Tibial artery (tissue), 4 donors: ENCODE data around the gene OBSCN.

Experiments used
- DNase-seq, 2 donors: peaks; one replicate each; pipeline ENCODE4 v3.0.0-alpha.2; 2019
- H3K27ac ChIP-seq, 2 donors: fragments of 200-600 bp; sonication (generic) in 1 of 2; 1 replicate in 1 of 2; 2 replicates in 1 of 2; pipeline ENCODE4 v1.5.1; 2018 to 2019; ENCODE audit warnings: mild to moderate bottlenecking in 1 of 2
- H3K27me3 ChIP-seq, 2 donors: fragments of 200-600 bp; sonication (generic) in 1 of 2; one replicate each; pipeline versions ENCODE4 v1.5.1 to v1.6.0; 2016 to 2019
- H3K36me3 ChIP-seq, 3 donors: fragments of 200-600 bp; sonication (generic) in 2 of 3; one replicate each; pipeline ENCODE4 v1.5.1; 2016 to 2019; ENCODE audit warnings: mild to moderate bottlenecking in 2 of 3
- H3K4me1 ChIP-seq, 4 donors: fragments of 200-600 bp; sonication (generic) in 2 of 4; 1 replicate in 3 of 4; 2 replicates in 1 of 4; pipeline ENCODE4 v1.5.1; 2016 to 2019
- H3K4me3 ChIP-seq, 2 donors: fragments of 200-600 bp; sonication (generic) in 1 of 2; 1 replicate in 1 of 2; 2 replicates in 1 of 2; pipeline ENCODE4 v1.5.1; 2018 to 2019; ENCODE audit warnings: mild to moderate bottlenecking in 2 of 2
- H3K9me3 ChIP-seq, 3 donors: fragments of 200-600 bp; sonication (generic) in 1 of 3; one replicate each; pipeline ENCODE4 v1.5.1; 2016 to 2019
- CTCF ChIP-seq, 2 experiments: fragments of 200-600 bp in 1 of 2; fragments of 450-650 bp in 1 of 2; IDR thresholded peaks; one replicate each; pipeline ENCODE4 v1.5.1; 2017 to 2019; ENCODE audit warnings: antibody characterized with exemption in 2 of 2, mild to moderate bottlenecking in 1 of 2, moderate library complexity in 1 of 2
- intact Hi-C: fragments of 100-400 bp; cut with DNase I; formaldehyde crosslinking; loops from one replicate; pipeline ENCODE4 v1.15.0; 2023; ENCODE audit warnings: low total_unique reads

OBSCN gene

DNA sequence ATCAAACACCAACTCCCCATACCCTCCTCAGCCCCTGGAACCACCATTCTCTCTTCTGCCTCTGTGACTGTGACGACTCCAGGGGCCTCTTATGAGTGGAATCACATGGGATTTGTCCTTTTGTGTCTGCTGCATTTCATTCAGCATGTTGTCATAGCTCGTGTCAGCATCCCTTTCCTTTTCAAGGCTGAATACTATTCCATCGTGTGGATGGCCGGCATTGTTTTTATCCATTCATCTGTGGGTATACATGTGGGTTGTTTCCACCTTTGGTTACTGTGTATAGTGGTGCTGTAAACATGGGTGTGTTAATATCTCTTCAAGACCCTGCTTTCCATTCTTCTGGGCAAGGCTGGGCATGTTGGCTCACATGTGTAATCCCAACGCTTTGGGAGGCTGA, 17.1 kb upstream of the OBSCN start:
- Histone ChIP-seq H3K9me3 (no peaks in the 10 kb centered on the region), H3K27ac (no peak overlapping the region), H3K27me3 (no peaks in the 10 kb centered on the region), H3K4me1 (no peaks in the 10 kb centered on the region), H3K4me3 (no peak overlapping the region), H3K36me3 (peaks cover 0 to 4% (median 0%) of the 10 kb centered on the region in 3 donors)
- intact Hi-C loops: no loop called here
- TF ChIP-seq CTCF (IDR thresholded peaks at IDR 0.05): no peak
- DNase-seq: no peak

DNA sequence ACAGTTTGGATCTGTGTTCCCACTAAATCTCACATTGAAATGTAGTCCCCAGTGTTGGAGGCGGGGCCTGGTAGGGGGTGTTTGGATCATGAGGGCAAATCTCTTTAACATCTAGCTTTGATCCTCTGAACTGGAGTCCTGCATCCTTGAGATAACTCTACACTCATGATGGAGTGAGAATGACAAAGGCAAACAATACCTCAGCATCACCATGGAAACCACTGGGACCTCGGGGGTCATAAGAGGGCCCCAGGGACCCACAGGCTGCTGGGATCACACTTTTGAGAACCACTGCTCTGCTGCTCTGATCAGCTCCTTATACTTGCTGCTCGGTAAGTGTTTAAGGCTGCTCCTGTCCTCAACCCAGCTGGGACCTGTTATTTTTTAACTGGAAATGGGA, 13.4 kb upstream of the OBSCN start:
- TF ChIP-seq CTCF (IDR thresholded peaks at IDR 0.05): no peak
- Histone ChIP-seq H3K4me1 (no peaks in the 10 kb centered on the region), H3K27ac (no peak overlapping the region), H3K9me3 (peaks cover 0 to 12% (median 4%) of the 10 kb centered on the region in 3 donors), H3K4me3 (no peak overlapping the region), H3K27me3 (no peaks in the 10 kb centered on the region), H3K36me3 (peaks cover 0 to 4% (median 0%) of the 10 kb centered on the region in 3 donors)
- DNase-seq: no peak
- intact Hi-C loops: no loop called here

DNA sequence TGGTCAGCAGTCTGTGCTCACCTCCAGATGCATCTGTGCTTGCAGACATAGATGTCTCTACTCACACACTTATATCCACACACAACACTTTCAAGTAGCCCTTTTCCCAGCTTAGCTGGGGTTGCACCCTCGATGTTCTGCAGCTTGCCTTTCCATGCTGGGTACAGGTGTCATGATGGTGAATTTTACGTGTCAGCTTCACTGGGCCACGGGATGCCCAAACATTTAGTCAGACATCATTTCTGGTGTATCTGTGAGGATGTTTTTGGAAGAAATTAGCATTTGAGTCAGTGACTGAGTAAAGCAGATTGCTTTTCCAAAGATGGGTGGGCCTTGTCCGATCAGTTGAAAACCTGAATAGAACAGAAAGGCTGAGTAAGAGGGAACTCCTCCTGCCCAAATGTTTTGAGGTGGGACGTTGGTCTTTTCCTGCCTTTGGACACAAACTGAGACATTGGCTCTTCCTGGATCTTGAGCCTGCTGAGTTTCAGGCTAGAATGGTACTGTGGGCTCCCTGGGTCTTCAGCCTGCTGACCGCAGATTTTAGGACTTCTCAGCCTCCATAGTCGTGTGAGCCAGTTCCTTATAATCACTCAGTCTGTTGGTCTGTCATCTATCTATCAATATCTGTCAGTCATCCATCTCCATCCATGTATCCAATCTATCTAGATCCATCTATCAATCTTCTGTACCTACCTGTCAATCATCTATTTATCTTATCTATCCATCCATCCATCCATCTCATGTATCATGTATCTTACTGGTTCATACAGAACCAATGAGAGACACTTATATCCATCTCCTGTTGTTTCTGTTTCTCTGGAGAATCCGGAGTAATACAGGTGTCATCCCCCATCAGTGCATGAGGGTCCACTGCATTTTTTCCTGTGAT, 12.7 kb upstream of the OBSCN start:
- Histone ChIP-seq H3K27ac (no peak overlapping the region), H3K36me3 (peaks cover under 1 to 6% (median 4%) of the 10 kb centered on the region in 3 donors), H3K27me3 (no peaks in the 10 kb centered on the region), H3K9me3 (peaks cover 0 to 19% (median 4%) of the 10 kb centered on the region in 3 donors), H3K4me3 (no peak overlapping the region), H3K4me1 (no peaks in the 10 kb centered on the region)
- intact Hi-C loops: no loop called here
- TF ChIP-seq CTCF (IDR thresholded peaks at IDR 0.05): no peak
- DNase-seq: no peak

- Histone ChIP-seq H3K36me3 (peaks cover 4 to 12% (median 6%) of the 10 kb centered on the region in 3 donors), H3K4me1 (no peaks in the 10 kb centered on the region), H3K4me3 (no peak overlapping the region), H3K27me3 (no peaks in the 10 kb centered on the region), H3K9me3 (peaks cover 0 to 19% (median 4%) of the 10 kb centered on the region in 3 donors), H3K27ac (no peak overlapping the region)
- intact Hi-C loops: no loop called here
- DNase-seq: no peak
- TF ChIP-seq CTCF (IDR thresholded peaks at IDR 0.05): no peak
Observed at GRCh38 chr1:228197555-228198147, 10.2 kb upstream of the OBSCN start.

DNA sequence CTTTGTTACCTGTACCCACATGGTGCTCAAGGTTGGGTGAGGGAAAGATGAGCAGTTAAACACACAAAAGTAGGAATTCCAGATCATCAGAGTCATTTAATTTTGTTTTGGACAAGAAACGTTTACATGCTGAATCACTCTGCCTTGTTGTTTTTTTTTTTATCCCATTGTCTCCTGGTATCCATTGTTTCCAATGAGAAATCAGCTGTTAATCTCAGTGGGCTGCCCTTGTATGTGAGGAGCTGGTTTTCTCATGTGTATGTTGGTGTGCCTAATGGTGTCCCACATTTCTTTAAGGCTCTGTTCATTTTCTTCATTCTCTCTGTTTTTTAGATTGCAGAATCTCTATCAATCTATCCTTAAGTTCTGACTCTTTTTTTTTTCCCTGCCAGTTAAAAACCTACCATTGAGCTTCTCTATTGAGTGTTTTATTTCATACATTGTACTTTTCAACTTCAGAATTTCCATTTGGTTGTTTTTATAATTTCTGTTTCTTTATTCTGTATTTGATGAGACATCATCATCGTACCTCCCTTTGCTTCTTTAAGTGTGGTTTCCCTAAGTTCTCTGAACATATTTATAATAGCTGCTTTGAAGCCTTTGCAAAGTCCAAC, 8.8 kb upstream of the OBSCN start:
- no peak for TF ChIP-seq CTCF (IDR thresholded peaks at IDR 0.05)
- intact Hi-C loops: no loop called here
- DNase-seq: no peak
- peaks cover 0 to 19% (median 4%) of the 10 kb centered on the region in 3 donors for H3K9me3 ChIP-seq
- no peaks in the 10 kb centered on the region for H3K4me1 ChIP-seq
- peaks cover 4 to 12% (median 6%) of the 10 kb centered on the region in 3 donors for H3K36me3 ChIP-seq
- no peak overlapping the region for H3K27ac ChIP-seq
- no peak overlapping the region for H3K4me3 ChIP-seq
- no peaks in the 10 kb centered on the region for H3K27me3 ChIP-seq
